ENCODE measurements around the gene MIGA2.

MIGA2 gene

GRCh38 chr9:129023036-129023907, 13.2 kb upstream of the MIGA2 start (continued):
- peak; percentile 96 for TF ChIP-seq ZSCAN30 (tag by site-specific recombination; IDR thresholded peaks at IDR 0.05)
- TF ChIP-seq ZNF600 (tag by site-specific recombination; IDR thresholded peaks at IDR 0.05), result peak; percentile 82
- no peak for TF ChIP-seq ZNF26 (tag by site-specific recombination; IDR thresholded peaks at IDR 0.05)
- no peak for TF ChIP-seq TCF7L2 (IDR thresholded peaks at IDR 0.05; ENCODE audit: borderline replicate concordance, low read depth, low read length)
- peak; percentile 20 for TF ChIP-seq ZBTB26 (tag by site-specific recombination; optimal IDR thresholded peaks at IDR 0.05)
- 0 out of 2 replicates have a peak, but pooled peaks have one; percentile 71 for TF ChIP-seq ZNF501 (tag by site-specific recombination; IDR thresholded peaks at IDR 0.05)
- peak; percentile 50; the same call in 1 of the 2 replicates for TF ChIP-seq IKZF3 (tag by site-specific recombination; IDR thresholded peaks at IDR 0.05)
- TF ChIP-seq ZNF10 (tag by site-specific recombination; IDR thresholded peaks at IDR 0.05), result peak; percentile 22; the same call in 1 of the 2 replicates
- TF ChIP-seq BCL11A (tag by site-specific recombination; IDR thresholded peaks at IDR 0.05; ENCODE audit: low read depth), result 0 out of 2 replicates have a peak, but pooled peaks have one; percentile 28

GRCh38 chr9:129023908-129024233, 12.6 kb upstream of the MIGA2 start:
- TF ChIP-seq CTCF (tag by site-specific recombination; IDR thresholded peaks at IDR 0.05) (no peak), ZNF600 (tag by site-specific recombination; IDR thresholded peaks at IDR 0.05) (peak; percentile 4; the same call in 1 of the 2 replicates), ZNF629 (tag by site-specific recombination; IDR thresholded peaks at IDR 0.05) (0 out of 2 replicates have a peak, but pooled peaks have one; percentile 34), KLF7 (tag by site-specific recombination; IDR thresholded peaks at IDR 0.05; ENCODE audit: borderline replicate concordance) (no peak), GLIS1 (tag by site-specific recombination; IDR thresholded peaks at IDR 0.05) (no peak), ZNF610 (tag by site-specific recombination; IDR thresholded peaks at IDR 0.05; ENCODE audit: borderline replicate concordance) (no peak), ZIC2 (tag by site-specific recombination; IDR thresholded peaks at IDR 0.05) (0 out of 2 replicates have a peak, but pooled peaks have one; percentile 26), ZNF174 (tag by site-specific recombination; IDR thresholded peaks at IDR 0.05) (no peak), ZBTB17 (tag by site-specific recombination; IDR thresholded peaks at IDR 0.05) (peak; percentile 73), ZNF433 (tag by site-specific recombination; IDR thresholded peaks at IDR 0.05; ENCODE audit: low read depth) (no peak), PATZ1 (tag by site-specific recombination; IDR thresholded peaks at IDR 0.05) (0 out of 2 replicates have a peak, but pooled peaks have one; percentile 26), ZBTB10 (tag by site-specific recombination; IDR thresholded peaks at IDR 0.05) (no peak), ZFP69B (tag by site-specific recombination; IDR thresholded peaks at IDR 0.05) (peak; percentile 8; the same call in 1 of the 2 replicates), ZBTB6 (tag by site-specific recombination; IDR thresholded peaks at IDR 0.05) (peak; percentile 4; the same call in 1 of the 2 replicates)
- no peaks in the 10 kb centered on the region for H3K4me1 ChIP-seq (ENCODE audit: control insufficient read depth, insufficient read depth, low read length)
- ChIA-PET POLR2A (interaction anchor here (0.9 to 2.0 kb wide), 6 partner anchors 9 to 75 kb away, joined by 3 to 7 read pairs (median 4); partner anchors contain the start of genes DOLPP1 and MIGA2), CTCF (interaction anchor here (0.8 to 4.0 kb wide), 3 partner anchors 18 to 96 kb away, joined by 3 to 31 read pairs (median 3); no protein-coding TSS in a partner anchor)
- no peak overlapping the region for H3K27ac ChIP-seq (ENCODE audit: extremely low read depth, low read depth, low read length)
- peaks cover 2 to 6% of the 10 kb centered on the region in 2 experiments; a peak in 2 of 3 replicates for H3K36me3 ChIP-seq (ENCODE audit: control insufficient read depth in 2 of 2, insufficient read depth in 1 of 2, low read length in 2 of 2)
- H3K4me3 ChIP-seq (ENCODE audit: low read depth, low read length), result no peak overlapping the region
- no peaks in the 10 kb centered on the region for H3K9me3 ChIP-seq (ENCODE audit: control insufficient read depth, insufficient read depth, low read depth, low read length)
